Measurements from ENCODE around the gene FXYD1.

Gene FXYD1

DNA sequence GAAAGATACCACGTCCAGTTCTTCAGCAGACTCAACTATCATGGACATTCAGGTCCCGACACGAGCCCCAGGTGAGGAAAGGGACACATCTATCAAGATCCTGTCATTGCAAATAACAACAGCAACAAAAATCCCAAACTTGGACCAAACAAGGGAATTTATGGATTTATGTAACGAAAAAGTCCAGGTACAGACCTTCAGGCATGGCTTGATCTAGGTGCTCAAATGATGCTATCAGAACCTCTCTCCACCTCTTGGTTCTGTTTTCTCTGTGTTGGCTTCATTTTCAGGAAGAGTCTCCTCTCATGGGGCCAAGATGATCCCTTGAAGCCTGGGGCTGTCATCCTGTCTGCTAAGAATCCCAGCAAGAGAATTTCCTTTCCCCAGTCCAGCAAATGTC lies 18.8 kb downstream of the FXYD1 start:
- DNase-seq = no peak
- Histone ChIP-seq H3K36me3 (replicated peaks) (peaks cover 26% of the 10 kb centered on the region), H3K4me3 (ENCODE audit: low read depth, low read length) (no peak overlapping the region), H3K27me3 (replicated peaks) (no peaks in the 10 kb centered on the region), H3K27ac (no peak overlapping the region)
- in situ Hi-C loops (cut with HindIII; ENCODE audit: low pct_ligation_motif_present, low sequenced_read_pairs) = no loop called here
- no peak for TF ChIP-seq CTCF (IDR thresholded peaks at IDR 0.05; ENCODE audit: low read depth, low read length, missing control alignments)

- H3K36me3 ChIP-seq (replicated peaks) = peaks cover 46% of the 10 kb centered on the region
- no peak for TF ChIP-seq CTCF (IDR thresholded peaks at IDR 0.05; ENCODE audit: low read depth, low read length, missing control alignments)
- no peak for DNase-seq
- no peak overlapping the region for H3K4me3 ChIP-seq (ENCODE audit: low read depth, low read length)
- in situ Hi-C loops (cut with HindIII; ENCODE audit: low pct_ligation_motif_present, low sequenced_read_pairs) = no loop called here
- H3K27me3 ChIP-seq (replicated peaks) = no peaks in the 10 kb centered on the region
- H3K27ac ChIP-seq = no peak overlapping the region
These were observed 21.0 kb downstream of the FXYD1 start for GRCh38 chr19:35159606-35160005.

DNA sequence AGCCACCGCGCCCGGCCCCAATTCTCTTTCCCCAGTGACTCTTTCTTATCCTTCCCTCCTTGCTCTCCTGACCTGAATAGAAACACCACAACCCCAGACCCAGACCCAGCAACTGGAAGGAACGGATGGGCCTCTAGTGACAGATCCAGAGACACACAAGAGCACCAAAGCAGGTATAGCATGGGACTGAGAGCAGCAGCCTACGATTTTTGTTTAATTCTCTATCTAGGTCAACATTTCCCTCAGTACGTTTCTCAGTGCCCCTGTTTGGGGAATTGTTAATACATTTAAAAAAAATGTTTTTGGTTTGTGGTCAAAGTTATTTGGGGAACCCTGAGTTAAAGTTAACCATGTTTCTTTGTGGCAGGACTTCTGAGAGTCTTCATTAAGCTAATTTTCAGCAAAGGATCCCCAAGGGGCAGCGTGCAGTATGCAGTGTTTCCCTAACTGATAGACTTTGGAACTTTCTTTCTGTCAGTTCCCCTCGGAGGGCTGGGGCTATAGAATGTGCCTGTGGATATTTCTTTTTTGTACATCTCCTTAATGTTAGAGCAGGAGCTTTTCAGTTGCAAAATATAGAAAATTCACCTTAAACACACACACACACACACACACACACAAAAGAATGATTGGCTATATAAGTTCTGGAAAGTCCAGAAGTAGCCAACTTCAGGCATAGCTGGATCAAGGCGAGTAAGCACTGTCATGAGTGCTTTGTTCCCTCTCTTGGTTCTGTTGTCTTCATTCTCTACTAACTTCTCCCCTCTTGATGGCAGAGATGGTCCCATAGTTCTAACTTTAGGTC lies 22.2 kb downstream of the FXYD1 start:
- no peak for TF ChIP-seq CTCF (IDR thresholded peaks at IDR 0.05; ENCODE audit: low read depth, low read length, missing control alignments)
- no peak for DNase-seq
- Histone ChIP-seq H3K4me3 (ENCODE audit: low read depth, low read length) (no peak overlapping the region), H3K27ac (no peak overlapping the region), H3K27me3 (replicated peaks) (no peaks in the 10 kb centered on the region), H3K36me3 (replicated peaks) (peaks cover 58% of the 10 kb centered on the region)
- in situ Hi-C loops (cut with HindIII; ENCODE audit: low pct_ligation_motif_present, low sequenced_read_pairs) = no loop called here

- in situ Hi-C loops (cut with HindIII; ENCODE audit: low pct_ligation_motif_present, low sequenced_read_pairs) = no loop called here
- H3K27ac ChIP-seq = no peak overlapping the region
- peaks cover 63% of the 10 kb centered on the region for H3K36me3 ChIP-seq (replicated peaks)
- H3K27me3 ChIP-seq (replicated peaks) = no peaks in the 10 kb centered on the region
- TF ChIP-seq CTCF (IDR thresholded peaks at IDR 0.05; ENCODE audit: low read depth, low read length, missing control alignments) = no peak
- no peak for DNase-seq
- H3K4me3 ChIP-seq (ENCODE audit: low read depth, low read length) = no peak overlapping the region
These were observed 22.8 kb downstream of the FXYD1 start for GRCh38 chr19:35161434-35161743.

DNA sequence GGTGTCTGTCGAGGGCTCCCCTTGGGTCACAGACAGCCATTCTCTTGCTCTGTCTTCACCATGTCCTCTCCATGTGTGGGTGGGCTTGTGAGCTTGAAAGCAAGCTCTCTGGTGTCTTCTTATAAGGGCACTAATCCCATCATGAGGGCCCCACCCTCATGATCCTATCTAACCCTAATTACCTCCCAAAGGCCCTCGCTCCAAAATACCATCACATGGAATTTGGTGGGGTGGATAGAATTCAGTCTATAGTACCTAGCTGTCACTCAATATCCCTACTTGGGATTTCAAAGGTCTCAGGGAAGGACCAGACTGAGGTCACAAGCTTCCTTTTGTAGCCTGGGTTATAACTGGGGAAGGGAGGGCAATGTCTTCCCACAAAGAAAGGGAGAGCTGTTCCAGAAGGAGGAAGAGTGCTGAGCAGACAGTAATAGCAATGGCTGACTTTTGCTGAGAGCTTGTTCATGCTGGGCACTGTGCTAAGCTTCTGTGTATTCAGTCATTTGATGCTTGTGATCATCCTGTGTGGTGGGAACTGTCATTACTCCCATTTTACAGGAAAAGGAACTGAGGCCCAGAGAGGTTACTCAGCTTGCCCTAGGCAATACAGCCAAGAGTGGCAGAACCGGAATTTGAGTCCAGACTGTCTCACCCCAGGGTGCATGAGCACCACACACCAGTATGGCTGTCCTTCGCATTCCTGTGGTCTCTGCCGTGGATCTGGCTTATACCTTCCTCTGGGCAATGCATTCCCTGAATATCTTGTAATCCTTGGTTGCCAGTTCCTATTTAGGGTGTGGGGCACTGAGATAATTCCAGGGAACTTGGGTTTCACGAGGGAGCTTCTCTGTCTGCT lies 24.1 kb downstream of the FXYD1 start:
- H3K36me3 ChIP-seq (replicated peaks) = peaks cover 68% of the 10 kb centered on the region
- no peak for DNase-seq
- in situ Hi-C loops (cut with HindIII; ENCODE audit: low pct_ligation_motif_present, low sequenced_read_pairs) = no loop called here
- TF ChIP-seq CTCF (IDR thresholded peaks at IDR 0.05; ENCODE audit: low read depth, low read length, missing control alignments) = no peak
- H3K4me3 ChIP-seq (ENCODE audit: low read depth, low read length) = no peak overlapping the region
- no peaks in the 10 kb centered on the region for H3K27me3 ChIP-seq (replicated peaks)
- no peak overlapping the region for H3K27ac ChIP-seq
